ENCODE measurements around the gene MIF.
"Not testable (repeated sequence)": the region's sequence is repeated elsewhere in the genome, so short reads cannot be mapped to it uniquely, and the experiment has no call there.

MIF gene

GRCh38 chr22:23903328-23903971, 9.3 kb downstream of the MIF start:
- DNase-seq (ENCODE audit: low read depth): no peak

GRCh38 chr22:23904573-23905254, 10.5 kb downstream of the MIF start:
- DNase-seq (ENCODE audit: low read depth): no peak

GRCh38 chr22:23906641-23907040, 12.5 kb downstream of the MIF start:
- DNase-seq (ENCODE audit: low read depth): no peak

GRCh38 chr22:23907423-23907822, 13.2 kb downstream of the MIF start:
- not testable (repeated sequence) for DNase-seq (ENCODE audit: low read depth)

- DNase-seq (ENCODE audit: low read depth): no peak
Observed at GRCh38 chr22:23908587-23909205, 14.5 kb downstream of the MIF start.

GRCh38 chr22:23909296-23909898, 15.2 kb downstream of the MIF start:
- DNase-seq (ENCODE audit: low read depth): no peak

GRCh38 chr22:23910496-23911190, 16.5 kb downstream of the MIF start:
- DNase-seq (ENCODE audit: low read depth): no peak

GRCh38 chr22:23911318-23911980, 17.3 kb downstream of the MIF start:
- no peak for DNase-seq (ENCODE audit: low read depth)

- DNase-seq (ENCODE audit: low read depth): no peak
Observed at GRCh38 chr22:23912293-23912903, 18.2 kb downstream of the MIF start.

- DNase-seq (ENCODE audit: low read depth): no peak
Observed at GRCh38 chr22:23913306-23913660, 19.1 kb downstream of the MIF start.

- peak; percentile 99 for DNase-seq (ENCODE audit: low read depth)
Observed at GRCh38 chr22:23913661-23914353, 19.6 kb downstream of the MIF start.

GRCh38 chr22:23915290-23915689, 21.1 kb downstream of the MIF start:
- no peak for DNase-seq (ENCODE audit: low read depth)

GRCh38 chr22:23920267-23920611, 26.1 kb downstream of the MIF start:
- not testable (repeated sequence) for DNase-seq (ENCODE audit: low read depth)

GRCh38 chr22:23921586-23922201, 27.5 kb downstream of the MIF start:
- DNase-seq (ENCODE audit: low read depth): peak; percentile 64

GRCh38 chr22:23922921-23923320, 28.7 kb downstream of the MIF start:
- no peak for DNase-seq (ENCODE audit: low read depth)

GRCh38 chr22:23925020-23925606, 30.9 kb downstream of the MIF start:
- DNase-seq (ENCODE audit: low read depth): no peak

- no peak for DNase-seq (ENCODE audit: low read depth)
Observed at GRCh38 chr22:23926561-23926960, 32.4 kb downstream of the MIF start.

GRCh38 chr22:23938328-23939016, 44.3 kb downstream of the MIF start:
- DNase-seq (ENCODE audit: low read depth): no peak

- DNase-seq (ENCODE audit: low read depth): no peak
Observed at GRCh38 chr22:23939017-23939357, 44.8 kb downstream of the MIF start.

GRCh38 chr22:23940166-23940565, 46.0 kb downstream of the MIF start:
- not testable (repeated sequence) for DNase-seq (ENCODE audit: low read depth)
